HG03521 (cell line): Measurements from ENCODE around the gene WWC1.
"Not testable (repeated sequence)": the region's sequence is repeated elsewhere in the genome, so short reads cannot be mapped to it uniquely, and the experiment has no call there.

ENCODE experiments used
- ATAC-seq: cut with Tn5 transposase; IDR thresholded peaks from one replicate; pipeline ENCODE4 v1.9.1; 2021; ENCODE audit warnings: mild to moderate bottlenecking, moderate library complexity; ENCODE audit not compliant: unreplicated experiment

Gene WWC1

DNA sequence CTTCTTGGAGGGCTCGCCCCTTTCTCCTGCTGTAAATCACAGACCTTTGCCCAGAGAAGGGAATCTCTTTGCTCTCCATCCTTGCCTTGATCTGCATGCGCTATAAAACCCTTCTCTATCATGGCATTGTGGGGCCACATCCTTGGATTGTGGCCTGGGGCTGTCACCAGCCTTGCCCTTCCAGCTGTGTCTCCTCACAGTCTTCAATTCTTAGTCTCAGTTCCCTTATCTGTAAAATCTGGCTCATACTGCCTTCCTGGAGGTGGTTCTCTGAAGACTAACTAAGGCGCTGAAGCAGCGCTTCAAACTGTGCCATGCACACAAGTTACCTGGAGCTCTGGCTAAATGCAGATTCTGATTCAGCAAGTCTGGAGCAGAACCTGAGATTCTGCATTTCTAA, 141.5 kb downstream of the WWC1 start:
- ATAC-seq, result no peak

DNA sequence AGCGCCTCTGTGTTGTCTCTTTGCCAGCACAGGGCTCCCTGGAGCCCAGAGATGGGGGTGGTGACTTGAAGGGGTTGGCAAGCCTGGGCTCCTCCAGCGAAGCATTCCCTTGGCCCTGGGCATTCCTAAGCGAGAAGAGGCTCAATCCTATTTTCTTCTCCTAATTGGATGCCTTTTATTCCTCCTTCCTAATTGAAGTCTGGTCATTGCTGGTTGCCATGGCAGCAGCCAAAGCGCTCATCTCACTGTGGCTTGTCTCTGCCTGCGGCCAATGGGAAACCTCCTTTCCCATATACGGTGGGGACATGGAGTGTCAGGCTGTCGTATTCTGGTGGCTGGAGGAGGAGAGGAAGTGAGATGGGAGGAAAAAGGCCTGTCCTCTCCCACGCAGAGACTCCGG, 142.6 kb downstream of the WWC1 start:
- no peak for ATAC-seq

DNA sequence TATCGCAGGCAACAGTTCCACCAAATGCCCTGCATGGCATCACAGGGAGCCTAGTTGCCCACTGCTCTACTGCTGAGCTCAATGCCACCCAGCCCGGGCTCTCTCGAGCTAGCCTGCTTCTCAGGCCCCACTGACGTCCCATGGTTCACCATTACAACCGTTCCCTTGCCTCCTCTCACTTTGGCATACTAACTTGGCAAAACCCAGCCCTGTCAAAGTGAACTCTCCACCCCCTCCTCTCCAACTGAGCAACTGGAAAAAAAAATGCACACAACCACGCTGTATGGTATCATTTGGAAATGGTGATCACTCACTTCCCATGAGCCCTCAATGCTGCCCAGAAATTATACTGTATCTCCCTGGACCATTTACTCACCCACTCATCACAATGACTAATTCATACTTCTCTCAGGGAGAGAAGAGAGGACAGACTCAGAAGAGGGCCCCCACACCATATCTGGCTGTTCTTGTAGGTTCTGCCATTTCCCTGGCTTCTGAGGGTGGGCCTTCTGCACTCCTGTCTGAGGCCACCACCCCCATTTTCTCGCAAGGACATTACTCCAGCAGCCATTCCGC, 143.4 kb downstream of the WWC1 start:
- ATAC-seq, result no peak

DNA sequence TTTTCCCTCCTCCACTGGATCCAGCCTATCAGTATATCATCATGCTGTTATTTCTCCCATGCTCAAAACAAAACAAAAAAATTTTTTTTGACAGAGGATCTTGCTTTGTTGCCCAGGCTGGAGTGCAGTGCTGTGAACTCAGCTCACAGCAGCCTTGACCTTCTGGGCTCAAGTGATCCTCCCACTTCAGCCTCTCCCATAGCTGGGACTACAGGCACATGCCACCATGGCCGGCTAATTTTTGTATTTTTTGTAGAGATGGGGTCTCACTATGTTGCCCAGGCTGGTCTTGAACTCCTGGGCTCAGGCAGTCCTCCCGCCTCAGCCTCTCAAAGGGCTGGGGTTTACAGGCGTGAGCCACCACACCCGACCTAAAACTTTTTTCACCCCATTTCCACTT, 143.9 kb downstream of the WWC1 start:
- not testable (repeated sequence) for ATAC-seq

DNA sequence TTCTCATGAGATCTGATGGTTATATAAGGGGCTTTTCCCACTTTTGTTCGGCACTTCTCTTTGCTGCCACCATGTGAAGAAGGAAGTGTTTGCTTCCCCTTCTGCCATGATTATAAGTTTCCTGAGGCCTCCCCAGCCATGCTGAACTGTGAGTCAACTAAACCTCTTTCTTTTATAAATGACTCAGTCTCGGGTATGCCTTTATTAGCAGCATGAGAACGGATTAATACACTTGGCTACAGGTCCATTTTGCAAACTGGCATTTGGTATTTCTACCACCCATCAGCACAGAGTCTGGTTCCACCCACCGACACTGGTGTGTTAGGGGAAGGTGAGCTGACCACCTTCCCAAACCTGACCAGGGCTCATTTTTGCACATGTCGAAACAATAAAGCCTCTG, 146.9 kb downstream of the WWC1 start:
- ATAC-seq, result no peak

DNA sequence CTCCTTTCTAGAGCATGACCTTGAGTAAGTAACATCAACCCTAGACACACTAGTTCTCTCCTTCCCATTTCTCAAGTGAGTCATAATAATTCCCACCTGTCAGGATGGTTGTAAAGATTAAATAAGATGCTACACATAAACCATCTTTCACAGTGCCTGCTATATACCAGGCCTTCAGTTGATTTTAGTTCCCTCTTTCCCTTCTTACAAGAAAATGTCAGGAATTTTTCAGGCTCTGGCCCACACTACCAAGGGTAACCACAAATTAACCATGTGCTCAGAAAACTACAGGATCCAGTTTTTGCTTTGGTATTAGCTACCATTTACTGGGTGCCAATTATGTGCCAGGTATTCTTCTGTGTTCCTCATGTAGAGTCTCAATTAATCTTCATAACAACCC, 152.1 kb downstream of the WWC1 start:
- ATAC-seq, result no peak

DNA sequence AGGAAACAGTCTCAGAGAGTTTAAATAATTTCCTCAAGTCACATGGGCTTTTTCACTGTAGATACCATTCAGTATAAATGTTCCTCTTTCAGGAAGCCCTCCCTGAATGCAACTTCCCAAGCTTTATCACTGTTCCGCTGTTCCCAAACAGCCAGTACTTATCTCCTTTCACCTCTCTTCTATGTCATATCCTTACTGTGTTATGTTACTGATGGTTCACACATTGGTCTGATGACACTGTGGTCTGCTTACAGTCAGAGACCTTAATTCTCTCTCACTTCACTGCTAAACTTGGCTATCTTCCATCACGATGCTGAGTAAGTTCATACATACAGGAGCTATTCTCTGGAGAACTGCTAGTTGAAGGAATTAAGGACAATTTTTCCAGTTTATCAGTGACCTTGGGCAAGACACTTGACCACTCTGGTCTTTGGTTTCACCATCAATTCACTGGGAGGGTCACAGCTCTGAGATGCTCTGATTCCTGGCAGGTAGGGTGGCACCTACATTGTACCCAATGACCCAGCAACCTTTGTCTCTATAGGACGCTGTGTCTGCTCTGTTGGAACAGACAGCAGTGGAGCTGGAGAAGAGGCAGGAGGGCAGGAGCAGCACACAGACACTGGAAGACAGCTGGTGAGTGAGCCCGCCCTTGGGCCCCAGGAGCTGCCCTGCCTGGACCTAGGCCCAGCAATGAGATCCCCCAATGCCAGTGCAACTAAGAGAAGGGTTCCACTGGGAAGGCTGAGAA, 152.7 kb downstream of the WWC1 start:
- no peak for ATAC-seq

DNA sequence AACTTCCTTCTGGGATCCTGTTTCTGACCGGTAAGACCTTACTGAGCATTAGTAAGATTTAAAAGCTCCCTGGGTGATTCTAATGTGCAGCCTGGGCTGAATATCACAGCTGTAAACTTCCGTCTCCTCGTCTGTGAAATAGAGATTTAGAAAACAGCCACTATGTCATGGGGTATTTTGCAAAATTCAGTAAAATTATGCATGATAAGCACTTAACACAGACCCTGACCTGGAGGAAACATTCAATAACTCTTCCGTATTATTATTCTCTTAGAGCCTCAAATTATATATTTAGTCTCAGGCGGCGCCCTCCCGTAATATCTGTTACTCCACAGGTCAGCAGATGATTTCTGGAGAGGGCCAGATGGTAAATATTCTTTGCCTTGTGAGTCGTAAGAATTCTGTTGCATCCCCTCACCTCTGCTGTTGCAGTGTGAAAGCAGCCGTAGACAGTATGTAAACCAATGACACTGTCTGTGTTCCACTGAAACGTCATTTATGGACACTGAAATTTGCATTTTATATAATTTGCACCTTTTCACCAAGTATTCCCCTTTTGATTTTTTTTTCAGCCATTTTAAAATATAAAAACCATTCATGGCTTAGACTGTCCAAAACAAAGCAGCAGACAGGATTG, 155.7 kb downstream of the WWC1 start:
- ATAC-seq, result no peak

DNA sequence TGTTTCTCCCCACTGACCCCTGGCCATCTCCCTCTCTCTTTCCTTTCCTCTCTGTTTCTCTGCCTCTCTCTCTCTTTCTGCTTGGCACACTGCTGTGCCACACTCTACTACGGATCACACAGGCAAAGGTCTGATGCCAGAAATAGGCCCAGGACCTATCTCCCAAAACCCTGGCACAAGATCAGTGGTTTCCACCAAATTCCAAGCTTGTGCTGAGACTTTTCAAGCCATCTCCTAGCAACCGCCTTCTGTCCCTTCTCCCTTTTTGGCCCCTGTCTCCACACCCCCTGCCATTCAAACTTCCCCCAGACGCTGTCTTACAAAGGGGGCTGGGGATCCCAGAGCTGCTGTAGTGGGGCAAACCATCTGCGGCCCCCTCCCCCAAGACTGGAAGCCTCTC, 156.4 kb downstream of the WWC1 start:
- ATAC-seq, result no peak

DNA sequence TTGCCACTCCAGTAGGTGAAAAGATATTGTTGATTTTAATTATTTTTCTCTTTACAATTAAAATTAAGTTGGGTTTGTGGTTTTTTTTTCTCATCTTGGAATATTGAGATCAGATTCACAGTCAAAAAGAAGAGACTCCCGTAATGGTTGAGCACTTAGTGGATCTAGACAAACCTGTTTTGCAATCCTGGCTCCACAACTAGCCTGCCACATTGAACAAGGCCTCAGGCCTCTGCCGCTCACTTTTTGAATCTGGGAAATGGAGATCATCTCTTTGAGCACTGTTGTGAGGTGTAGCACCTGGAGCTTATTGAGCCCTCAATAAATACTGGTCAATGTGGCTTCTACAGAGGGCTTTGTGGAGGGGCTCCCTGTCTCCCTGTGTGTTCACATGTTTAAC, 157.7 kb downstream of the WWC1 start:
- no peak for ATAC-seq

DNA sequence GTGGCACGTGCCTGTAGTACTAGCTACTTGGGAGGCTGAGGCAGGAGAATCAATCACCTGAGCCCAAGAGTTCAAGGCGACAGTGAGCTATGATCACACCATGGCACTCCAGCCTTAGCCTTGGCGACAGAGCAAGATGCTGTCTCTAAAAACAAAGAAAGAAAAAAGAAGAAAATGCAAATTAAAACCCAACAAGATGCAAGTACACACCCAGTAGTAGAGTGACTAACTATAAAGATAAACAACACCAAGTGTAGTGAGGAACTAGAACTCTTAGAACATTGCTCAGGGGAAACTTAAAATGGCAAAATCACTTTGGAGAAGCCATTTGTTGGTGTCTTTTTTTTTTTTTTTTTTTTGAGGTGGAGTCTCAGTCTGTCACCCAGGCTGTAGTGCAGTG, 160.1 kb downstream of the WWC1 start:
- ATAC-seq, result no peak

DNA sequence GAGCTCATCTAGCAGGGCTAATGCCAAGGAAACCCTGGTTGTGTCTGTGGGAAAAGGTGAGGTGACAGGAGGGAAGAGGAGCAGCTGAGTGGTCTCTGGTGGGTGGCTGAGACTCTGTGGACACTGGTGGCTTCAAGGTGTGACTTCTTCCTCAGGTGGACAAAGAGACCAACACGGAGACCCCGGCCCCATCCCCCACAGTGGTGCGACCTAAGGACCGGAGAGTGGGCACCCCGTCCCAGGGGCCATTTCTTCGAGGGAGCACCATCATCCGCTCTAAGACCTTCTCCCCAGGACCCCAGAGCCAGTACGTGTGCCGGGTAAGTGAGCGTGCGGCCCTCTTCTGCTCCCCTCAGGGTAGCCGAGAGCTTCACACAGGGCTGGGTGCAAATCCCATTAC, 163.8 kb downstream of the WWC1 start:
- no peak for ATAC-seq

DNA sequence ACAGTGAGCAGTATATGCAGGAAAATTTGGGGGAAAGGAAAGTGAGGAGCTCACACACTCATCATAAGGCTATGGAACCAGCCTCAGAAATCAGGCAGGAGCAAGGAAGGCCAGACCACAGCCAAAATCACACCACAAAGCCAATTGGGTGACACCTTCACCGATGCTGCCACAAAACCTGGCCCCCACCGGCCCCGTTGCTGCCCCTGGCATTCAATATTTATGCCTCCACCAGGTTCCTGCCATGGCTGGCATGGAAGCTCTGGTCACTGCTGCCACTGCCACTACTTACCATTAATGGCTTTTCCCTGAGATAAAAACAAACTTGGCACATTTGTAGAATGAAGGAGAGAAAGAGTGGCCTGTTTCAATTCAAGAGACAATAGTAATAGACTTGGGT, 166.1 kb downstream of the WWC1 start:
- no peak for ATAC-seq

DNA sequence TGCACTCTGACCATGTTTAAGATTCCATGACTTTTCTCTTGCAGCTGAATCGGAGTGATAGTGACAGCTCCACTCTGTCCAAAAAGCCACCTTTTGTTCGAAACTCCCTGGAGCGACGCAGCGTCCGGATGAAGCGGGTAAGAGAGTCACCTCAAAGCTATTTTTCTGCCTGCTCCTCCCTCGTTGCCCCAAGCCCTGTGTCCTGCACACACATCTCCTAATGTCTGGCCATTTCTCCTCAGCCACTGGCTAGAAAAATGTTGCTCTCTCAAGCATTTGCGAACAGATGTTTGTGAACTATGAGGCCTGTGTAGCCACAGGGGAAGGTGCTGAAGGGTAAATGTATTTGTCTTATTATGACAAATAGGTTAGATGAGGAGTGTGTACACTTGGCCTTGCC, 169.2 kb downstream of the WWC1 start:
- ATAC-seq, result no peak

DNA sequence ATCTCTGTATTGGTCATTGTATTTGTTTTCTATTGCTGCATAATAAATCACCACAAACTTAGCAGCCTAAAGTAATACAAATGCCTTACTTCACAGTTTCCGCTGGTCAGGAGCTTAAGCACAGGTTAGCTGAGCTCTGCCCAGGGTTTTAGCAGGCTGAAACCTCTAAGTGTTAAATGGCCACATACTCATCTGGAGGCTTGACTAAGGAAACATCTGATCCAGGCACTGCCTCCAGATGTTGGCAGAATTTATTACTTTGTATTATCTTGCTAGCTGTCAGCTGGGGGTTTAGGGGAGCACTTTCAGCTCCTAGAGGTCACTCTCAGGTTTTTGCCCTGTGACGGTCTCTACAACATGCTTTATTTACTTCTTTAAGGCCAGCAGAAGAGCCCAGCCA, 171.6 kb downstream of the WWC1 start:
- no peak for ATAC-seq

DNA sequence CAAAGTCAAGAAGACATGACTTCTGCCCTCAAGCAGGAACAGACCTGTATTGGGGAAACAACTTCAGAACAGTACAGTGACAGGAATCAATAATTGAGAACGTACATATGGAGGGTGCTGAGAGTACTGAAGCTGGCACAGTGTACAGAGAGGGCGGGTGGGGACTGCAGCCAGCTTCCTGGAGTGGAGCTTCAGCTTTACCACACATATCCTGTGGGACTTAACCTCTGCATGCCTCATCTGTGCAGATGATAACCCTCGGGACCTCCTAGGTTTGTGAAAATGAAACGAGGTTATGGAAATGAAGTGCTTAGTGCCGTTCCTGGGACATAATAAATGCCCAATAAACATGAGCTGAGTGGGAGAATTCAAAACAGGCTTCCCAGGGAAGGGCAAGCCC, 172.8 kb downstream of the WWC1 start:
- no peak for ATAC-seq

DNA sequence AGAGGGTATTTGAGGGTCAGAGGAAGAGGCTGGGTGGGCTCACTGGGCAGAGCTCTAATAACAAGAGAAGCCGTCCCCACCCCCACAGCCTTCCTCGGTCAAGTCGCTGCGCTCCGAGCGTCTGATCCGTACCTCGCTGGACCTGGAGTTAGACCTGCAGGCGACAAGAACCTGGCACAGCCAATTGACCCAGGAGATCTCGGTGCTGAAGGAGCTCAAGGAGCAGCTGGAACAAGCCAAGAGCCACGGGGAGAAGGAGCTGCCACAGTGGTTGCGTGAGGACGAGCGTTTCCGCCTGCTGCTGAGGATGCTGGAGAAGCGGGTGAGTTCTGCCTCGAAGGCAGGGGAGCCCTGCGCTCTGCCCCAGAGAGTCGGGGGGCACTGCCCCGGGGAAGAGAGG, 173.2 kb downstream of the WWC1 start:
- ATAC-seq, result no peak

DNA sequence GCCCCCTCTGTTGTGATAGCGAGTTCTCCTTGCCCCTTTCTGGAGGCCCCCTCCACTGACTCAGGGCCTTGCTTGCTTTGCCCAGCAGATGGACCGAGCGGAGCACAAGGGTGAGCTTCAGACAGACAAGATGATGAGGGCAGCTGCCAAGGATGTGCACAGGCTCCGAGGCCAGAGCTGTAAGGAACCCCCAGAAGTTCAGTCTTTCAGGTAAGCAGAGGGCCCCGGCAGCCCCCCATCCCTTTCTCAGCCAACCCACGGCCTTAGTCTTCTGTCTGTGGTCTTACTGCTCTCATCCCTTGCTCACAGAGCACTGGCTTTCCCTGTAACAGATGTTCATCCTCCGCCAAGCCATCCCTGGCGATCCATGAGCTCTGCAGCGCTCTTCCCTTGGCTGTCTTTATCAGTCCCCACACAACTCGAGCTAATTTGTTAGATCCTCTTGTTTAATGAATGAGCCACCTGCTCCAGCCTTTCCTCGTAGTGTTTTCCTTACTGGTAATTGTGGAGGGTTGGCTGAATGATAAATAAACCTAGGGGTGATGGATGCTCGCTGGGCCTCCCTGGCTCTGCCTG, 176.4 kb downstream of the WWC1 start:
- ATAC-seq, result no peak

DNA sequence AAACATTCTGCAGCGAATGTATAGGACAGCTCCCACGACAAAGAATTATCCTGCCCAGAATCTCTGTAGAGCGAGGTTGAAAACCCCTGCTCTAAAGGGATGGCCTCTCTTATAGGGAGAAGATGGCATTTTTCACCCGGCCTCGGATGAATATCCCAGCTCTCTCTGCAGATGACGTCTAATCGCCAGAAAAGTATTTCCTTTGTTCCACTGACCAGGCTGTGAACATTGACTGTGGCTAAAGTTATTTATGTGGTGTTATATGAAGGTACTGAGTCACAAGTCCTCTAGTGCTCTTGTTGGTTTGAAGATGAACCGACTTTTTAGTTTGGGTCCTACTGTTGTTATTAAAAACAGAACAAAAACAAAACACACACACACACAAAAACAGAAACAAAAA, 177.4 kb downstream of the WWC1 start:
- ATAC-seq, result no peak

DNA sequence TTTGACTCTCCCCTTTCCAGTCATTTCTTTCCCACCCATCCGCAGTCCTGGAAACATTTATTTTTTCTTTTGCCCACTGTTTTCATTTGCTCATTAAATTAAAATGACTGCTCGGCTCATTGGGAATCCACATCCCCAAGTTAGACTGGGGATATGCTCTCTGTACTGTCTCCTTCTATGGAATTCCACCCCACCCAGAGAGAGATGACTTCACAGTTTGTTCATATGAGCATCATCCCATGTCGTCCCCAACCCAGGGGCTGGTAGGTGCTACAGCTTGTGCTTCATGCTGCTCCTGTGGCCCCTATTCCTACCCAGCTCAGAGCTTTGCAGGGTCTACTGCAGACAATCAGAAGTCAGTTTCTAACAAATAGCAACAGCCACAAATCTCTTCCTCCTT, 178.4 kb downstream of the WWC1 start:
- no peak for ATAC-seq

DNA sequence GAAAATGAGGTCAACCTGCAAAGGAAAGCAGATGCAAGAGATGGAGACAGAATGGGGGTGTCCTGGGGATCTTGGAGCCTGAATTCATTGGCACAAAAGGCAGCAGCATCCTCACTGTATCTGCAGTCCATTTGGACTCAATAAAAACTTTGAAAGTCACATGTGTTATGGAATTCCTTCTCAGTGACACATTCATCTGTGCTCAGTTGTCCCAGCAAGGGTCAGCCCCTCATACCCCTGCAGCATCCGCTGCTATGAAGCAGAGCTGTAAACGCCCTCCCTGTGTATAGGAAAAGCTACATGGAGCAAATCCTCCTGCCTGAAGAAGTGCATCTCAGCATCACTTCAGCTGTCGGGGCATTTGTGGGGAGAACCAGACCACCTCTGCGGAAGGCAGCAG, 180.3 kb downstream of the WWC1 start:
- no peak for ATAC-seq

DNA sequence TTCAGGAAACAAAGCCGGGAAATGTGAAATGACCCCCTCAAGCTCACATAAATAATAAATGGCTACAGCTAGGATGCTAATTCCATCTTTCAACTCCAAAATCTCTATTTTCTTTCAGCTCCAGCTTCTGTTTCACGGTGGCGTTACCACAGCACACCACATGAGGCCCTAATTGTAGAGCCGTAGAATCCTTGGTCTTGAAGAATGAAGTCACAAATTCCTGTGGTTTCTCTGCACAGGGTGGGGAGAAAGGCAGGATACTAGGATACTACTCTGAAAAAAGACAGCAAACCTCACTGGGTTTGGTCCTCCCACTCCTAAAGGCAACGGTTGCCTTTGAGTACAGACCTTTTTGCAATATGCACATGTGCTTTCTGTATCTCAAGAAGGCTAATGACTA, 180.9 kb downstream of the WWC1 start:
- no peak for ATAC-seq
